B cell (primary cell): ENCODE measurements around the gene TRIP4.

Source experiments
- CTCF ChIP-seq: fragments of 200-600 bp; IDR thresholded peaks from one replicate; pipeline ENCODE4 v1.8.0; 2022; ENCODE audit warnings: antibody characterized with exemption, mild to moderate bottlenecking
- EZH2 ChIP-seq: IDR thresholded peaks from 2 replicates; pipeline ENCODE4 v1.6.1; 2012; ENCODE audit warnings: borderline replicate concordance, low read depth, mild to moderate bottlenecking, moderate library complexity, low read length; ENCODE audit not compliant: insufficient read depth, poor library complexity, severe bottlenecking

- TF ChIP-seq CTCF, result no peak
- TF ChIP-seq EZH2, result no peak
Observed at GRCh38 chr15:64444836-64445235, 57.2 kb downstream of the TRIP4 start.
